Loucy (cell line): ENCODE data around the gene MADD.
"Not testable (repeated sequence)": the region's sequence is repeated elsewhere in the genome, so short reads cannot be mapped to it uniquely, and the experiment has no call there.

ENCODE experiments used
- H2AFZ ChIP-seq: fragments of 200-600 bp; sonication (generic); 2 replicates; pipeline ENCODE4 v1.6.0; 2016; ENCODE audit warnings: antibody characterized with exemption, mild to moderate bottlenecking, low read length, moderate library complexity
- H3F3A ChIP-seq: fragments of 200-600 bp; 2 replicates; pipeline ENCODE4 v1.6.0; 2016; ENCODE audit warnings: antibody characterized with exemption, low read depth, mild to moderate bottlenecking
- H3K27me3 ChIP-seq: fragments of 200-600 bp; sonication (generic); 2 replicates; pipeline ENCODE4 v1.6.1; 2014; ENCODE audit warnings: low read length, mild to moderate bottlenecking; ENCODE audit not compliant: insufficient read depth, poor library complexity, severe bottlenecking
- H3K36me3 ChIP-seq: fragments of 200-600 bp; sonication (generic); 2 replicates; pipeline ENCODE4 v1.6.1; 2016; ENCODE audit warnings: low read length; ENCODE audit not compliant: insufficient read depth
- H3K4me1 ChIP-seq: fragments of 200-600 bp; sonication (generic); 2 replicates; pipeline ENCODE4 v1.5.1; 2014; ENCODE audit warnings: low read length, mild to moderate bottlenecking; ENCODE audit not compliant: insufficient read depth, poor library complexity, severe bottlenecking
- H3K4me2 ChIP-seq: fragments of 200-600 bp; sonication (generic); 2 replicates; pipeline ENCODE4 v1.6.0; 2014; ENCODE audit warnings: antibody characterized with exemption, low read length, low read depth, mild to moderate bottlenecking; ENCODE audit not compliant: poor library complexity, severe bottlenecking
- H3K4me3 ChIP-seq: fragments of 200-600 bp; sonication (generic); 2 replicates; pipeline ENCODE4 v1.5.1; 2014; ENCODE audit warnings: low read length, mild to moderate bottlenecking, mixed read lengths; ENCODE audit not compliant: poor library complexity, severe bottlenecking
- H3K79me2 ChIP-seq: fragments of 200-600 bp; sonication (generic); 2 replicates; pipeline ENCODE4 v1.6.1; 2014; ENCODE audit warnings: low read length; ENCODE audit not compliant: insufficient read depth
- H3K9ac ChIP-seq: fragments of 200-600 bp; sonication (generic); 2 replicates; pipeline ENCODE4 v1.6.0; 2014; ENCODE audit warnings: mild to moderate bottlenecking, low read depth, low read length, moderate library complexity; ENCODE audit not compliant: poor library complexity, severe bottlenecking
- H3K9me2 ChIP-seq: fragments of 200-600 bp; sonication (generic); replicated peaks from 2 replicates; pipeline ENCODE4 v1.6.1; 2016; ENCODE audit warnings: low read depth, low read length, mixed read lengths
- H3K9me3 ChIP-seq: fragments of 200-600 bp; sonication (generic); 2 replicates; pipeline ENCODE4 v1.6.1; 2014; ENCODE audit warnings: mild to moderate bottlenecking, antibody characterized with exemption, low read length, low read depth; ENCODE audit not compliant: insufficient read depth
- H4K20me1 ChIP-seq: fragments of 200-600 bp; sonication (generic); 2 replicates; pipeline ENCODE4 v1.6.0; 2014; ENCODE audit warnings: antibody characterized with exemption, low read length, mild to moderate bottlenecking; ENCODE audit not compliant: insufficient read depth, poor library complexity, severe bottlenecking
- CTCF ChIP-seq: fragments of 200-600 bp; sonication (generic); conservative IDR thresholded peaks from 2 replicates; pipeline ENCODE4 v1.5.1; 2014; ENCODE audit warnings: mild to moderate bottlenecking, antibody characterized with exemption, low read length
- EZH2phosphoT487 ChIP-seq: fragments of 200-600 bp; IDR thresholded peaks from 2 replicates; pipeline ENCODE4 v1.6.1; 2018; ENCODE audit warnings: antibody characterized with exemption, mild to moderate bottlenecking, moderate library complexity, borderline replicate concordance

The MADD gene

GRCh38 chr11:47314992-47315391 lies 45.1 kb downstream of the MADD start:
- H3K4me1 ChIP-seq = no peaks in the 10 kb centered on the region
- H3K9me2 ChIP-seq = no peaks in the 10 kb centered on the region
- H4K20me1 ChIP-seq = no peaks in the 10 kb centered on the region
- no peak overlapping the region for H2AFZ ChIP-seq
- TF ChIP-seq EZH2phosphoT487 (no peak), CTCF (no peak)
- H3K9ac ChIP-seq = no peak overlapping the region
- peaks cover 83% of the 10 kb centered on the region; the same call in 1 of the 2 replicates for H3K36me3 ChIP-seq
- no peaks in the 10 kb centered on the region for H3F3A ChIP-seq
- H3K9me3 ChIP-seq = no peaks in the 10 kb centered on the region
- H3K79me2 ChIP-seq = no peaks in the 10 kb centered on the region
- no peak overlapping the region for H3K4me2 ChIP-seq
- no peaks in the 10 kb centered on the region for H3K27me3 ChIP-seq
- H3K4me3 ChIP-seq = no peak overlapping the region

GRCh38 chr11:47316501-47316900 lies 46.6 kb downstream of the MADD start:
- not testable (repeated sequence) for H3K4me2 ChIP-seq, H3K9me2 ChIP-seq, H3F3A ChIP-seq, H3K4me3 ChIP-seq, H3K79me2 ChIP-seq, H3K9me3 ChIP-seq, H3K27me3 ChIP-seq, H3K9ac ChIP-seq, H3K4me1 ChIP-seq, H4K20me1 ChIP-seq, H2AFZ ChIP-seq
- peaks cover 80% of the 10 kb centered on the region; the same call in 1 of the 2 replicates for H3K36me3 ChIP-seq

DNA sequence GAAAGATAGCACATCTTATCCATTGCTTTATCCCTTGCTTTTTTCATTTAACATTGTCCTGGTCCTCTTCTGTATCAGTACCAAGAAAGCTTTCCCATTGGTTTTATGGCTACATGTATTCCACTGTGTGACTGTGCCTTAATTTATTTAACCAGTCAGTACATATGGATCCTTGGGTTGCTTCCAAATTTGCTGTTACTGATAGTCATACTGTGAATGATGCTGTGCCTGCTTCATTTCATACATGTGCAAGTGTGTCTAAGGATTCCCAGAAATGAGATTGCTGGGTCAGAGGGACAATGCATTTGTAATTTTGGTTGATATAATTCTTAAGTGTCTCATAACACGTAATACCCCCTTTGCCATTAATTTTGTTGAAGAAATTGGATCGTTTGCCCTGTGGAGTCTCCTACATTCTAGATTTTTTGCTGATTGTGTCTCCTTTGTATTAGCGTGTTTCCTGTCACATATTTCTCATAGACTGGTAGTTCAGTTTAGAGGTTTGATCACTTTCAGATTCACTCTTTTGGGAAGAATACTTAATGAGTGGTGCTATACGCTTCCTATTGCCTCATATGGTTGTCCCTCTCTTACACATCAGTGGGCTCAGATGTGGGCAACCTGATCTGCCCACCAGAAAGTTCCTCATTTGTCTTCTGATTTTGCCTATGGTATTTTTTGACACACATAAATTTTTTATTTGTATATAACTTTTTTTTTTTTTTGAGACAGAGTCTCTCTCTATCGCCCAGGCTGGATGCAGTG lies 47.3 kb downstream of the MADD start:
- Histone ChIP-seq H3K36me3 (peaks cover 80% of the 10 kb centered on the region; the same call in 1 of the 2 replicates), H2AFZ (no peak overlapping the region), H3K4me3 (no peak overlapping the region)

More for the DNA sequence above, 47.3 kb downstream of the MADD start:
- no peaks in the 10 kb centered on the region for H3F3A ChIP-seq
- no peaks in the 10 kb centered on the region for H3K9me3 ChIP-seq
- H3K27me3 ChIP-seq = no peaks in the 10 kb centered on the region
- H3K4me1 ChIP-seq = no peaks in the 10 kb centered on the region
- H3K79me2 ChIP-seq = no peaks in the 10 kb centered on the region
- H3K4me2 ChIP-seq = no peak overlapping the region
- no peaks in the 10 kb centered on the region for H4K20me1 ChIP-seq
- no peaks in the 10 kb centered on the region for H3K9me2 ChIP-seq
- no peak overlapping the region for H3K9ac ChIP-seq
- TF ChIP-seq EZH2phosphoT487 (no peak), CTCF (no peak)
